C4-2B (cell line): Measurements from ENCODE around the gene RANBP17.

Experiments used
- CTCF ChIP-seq: fragments of 450-650 bp; conservative IDR thresholded peaks from 2 replicates; pipeline ENCODE4 v1.5.1; 2017; ENCODE audit warnings: mild to moderate bottlenecking
- ZFX ChIP-seq: fragments of 450-650 bp; IDR thresholded peaks from 2 replicates; pipeline ENCODE4 v1.6.1; 2017

DNA sequence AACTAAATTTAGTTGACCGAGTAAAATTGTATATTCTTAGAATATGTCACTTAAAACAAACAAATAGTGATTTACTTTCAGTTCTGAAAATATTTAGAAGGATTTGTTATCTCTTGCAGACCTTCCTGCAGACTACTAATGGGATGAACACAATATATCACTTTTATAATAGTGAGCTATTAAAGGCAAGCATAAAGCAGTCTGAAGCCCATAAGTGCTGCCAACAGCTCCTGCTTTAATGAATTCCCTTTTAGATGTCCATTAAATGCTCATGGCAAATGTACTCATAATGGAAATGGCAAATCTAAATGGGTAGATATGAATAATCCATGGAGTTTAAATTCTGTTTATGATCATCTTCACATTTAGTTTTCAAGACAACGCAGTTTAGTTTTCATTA, 170.2 kb downstream of the RANBP17 start:
- TF ChIP-seq CTCF = no peak
- no peak for TF ChIP-seq ZFX
